ENCODE data around the gene CCBE1.

The CCBE1 gene

DNA sequence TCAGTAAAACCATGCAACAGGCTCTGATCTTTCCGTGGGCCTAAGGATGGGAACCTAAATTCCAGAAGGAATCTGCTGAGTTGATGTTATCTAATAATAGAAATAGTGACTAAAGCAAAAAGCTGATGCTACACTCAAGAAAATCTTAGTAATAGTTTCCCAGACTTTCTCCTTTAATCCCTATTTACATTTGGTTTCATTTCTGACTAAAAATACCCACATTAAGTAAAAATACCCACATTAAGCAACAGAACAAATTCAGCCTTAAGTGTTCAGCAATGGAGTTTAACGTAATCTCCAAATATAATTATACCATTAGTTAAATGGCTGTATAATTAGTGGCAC, 50.3 kb downstream of the CCBE1 start:
- Histone ChIP-seq H3K9me3 (ENCODE audit: control insufficient read depth in 5 of 5, low read length in 5 of 5) (no peaks in the 10 kb centered on the region), H3K4me3 (ENCODE audit: low read depth in 1 of 5, low read length in 5 of 5) (no peak overlapping the region), H3K27ac (ENCODE audit: low read depth, low read length) (no peak overlapping the region), H3K27me3 (ENCODE audit: control insufficient read depth in 5 of 5, insufficient read depth in 4 of 5, low read length in 5 of 5) (no peaks in the 10 kb centered on the region), H3K9ac (ENCODE audit: low read length in 5 of 5) (no peak overlapping the region), H3K4me1 (ENCODE audit: control insufficient read depth in 5 of 5, insufficient read depth in 5 of 5, low read length in 5 of 5) (peaks cover 0 to 7% (median 2%) of the 10 kb centered on the region in 5 donors), H3K36me3 (ENCODE audit: control insufficient read depth in 5 of 5, insufficient read depth in 5 of 5, low read length in 5 of 5) (no peaks in the 10 kb centered on the region)

DNA sequence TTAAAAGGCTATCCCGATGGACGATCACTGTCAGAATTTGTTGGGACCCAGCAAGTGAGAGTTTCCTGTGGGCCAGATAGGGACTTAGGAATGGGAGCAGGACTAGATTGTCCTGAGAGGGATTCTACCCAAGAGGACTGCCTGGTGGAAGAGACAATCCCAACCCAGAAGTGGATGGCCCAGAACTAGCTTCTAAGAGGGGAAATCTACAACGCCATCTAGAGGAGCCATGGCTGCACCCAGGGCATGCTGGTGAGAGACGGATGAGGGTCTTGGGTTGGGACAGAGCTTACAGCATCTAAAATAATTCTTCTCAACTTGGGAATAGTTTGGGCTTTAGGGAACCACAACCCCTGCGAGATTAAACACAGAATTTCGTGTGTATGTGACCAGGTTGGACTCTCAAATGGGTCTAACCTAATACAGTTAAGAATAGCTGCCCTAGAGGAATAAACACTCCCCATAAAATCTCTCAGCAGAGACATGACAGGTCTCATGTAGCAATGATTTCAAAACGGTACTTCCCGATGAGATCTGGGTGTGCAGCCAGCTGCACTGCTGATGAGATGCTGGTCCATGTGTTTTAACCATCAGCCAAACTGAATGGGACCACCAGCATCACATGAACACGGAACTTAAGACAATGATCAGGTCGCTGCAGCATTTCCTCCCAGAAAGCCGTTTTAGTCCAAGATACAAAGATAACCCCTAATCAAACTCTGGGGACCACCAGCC, 50.8 kb downstream of the CCBE1 start:
- no peak overlapping the region for H3K4me3 ChIP-seq (ENCODE audit: low read depth in 1 of 5, low read length in 5 of 5)
- no peaks in the 10 kb centered on the region for H3K27me3 ChIP-seq (ENCODE audit: control insufficient read depth in 5 of 5, insufficient read depth in 4 of 5, low read length in 5 of 5)
- H3K9me3 ChIP-seq (ENCODE audit: control insufficient read depth in 5 of 5, low read length in 5 of 5): no peaks in the 10 kb centered on the region
- H3K9ac ChIP-seq (ENCODE audit: low read length in 5 of 5): no peak overlapping the region
- H3K4me1 ChIP-seq (ENCODE audit: control insufficient read depth in 5 of 5, insufficient read depth in 5 of 5, low read length in 5 of 5): peaks cover 0 to 7% (median 2%) of the 10 kb centered on the region in 5 donors
- no peaks in the 10 kb centered on the region for H3K36me3 ChIP-seq (ENCODE audit: control insufficient read depth in 5 of 5, insufficient read depth in 5 of 5, low read length in 5 of 5)
- H3K27ac ChIP-seq (ENCODE audit: low read depth, low read length): no peak overlapping the region

DNA sequence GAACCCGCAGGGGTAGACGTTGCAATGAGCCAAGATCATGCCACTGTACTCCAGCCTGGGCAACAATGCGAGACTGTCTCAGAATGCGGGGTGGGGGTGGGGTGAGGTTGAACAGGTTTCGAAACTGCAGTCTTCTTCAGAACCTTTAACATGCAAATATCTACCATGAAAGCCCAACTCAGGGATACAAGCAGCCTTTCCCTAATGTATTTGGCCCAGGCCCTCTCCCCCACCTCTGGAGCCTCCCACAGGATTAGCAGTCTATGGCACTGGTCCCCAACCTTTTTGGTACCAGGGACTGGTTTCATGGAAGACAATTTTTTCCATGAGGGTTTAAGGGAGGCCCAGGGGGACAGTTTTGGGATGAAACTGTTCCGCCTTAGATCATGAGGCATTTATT, 53.5 kb downstream of the CCBE1 start:
- no peaks in the 10 kb centered on the region for H3K36me3 ChIP-seq (ENCODE audit: control insufficient read depth in 5 of 5, insufficient read depth in 5 of 5, low read length in 5 of 5)
- H3K4me3 ChIP-seq (ENCODE audit: low read depth in 1 of 5, low read length in 5 of 5): no peak overlapping the region
- peaks cover 0 to 7% (median 0%) of the 10 kb centered on the region in 5 donors for H3K4me1 ChIP-seq (ENCODE audit: control insufficient read depth in 5 of 5, insufficient read depth in 5 of 5, low read length in 5 of 5)
- H3K9me3 ChIP-seq (ENCODE audit: control insufficient read depth in 5 of 5, low read length in 5 of 5): no peaks in the 10 kb centered on the region
- H3K27ac ChIP-seq (ENCODE audit: low read depth, low read length): no peak overlapping the region
- H3K27me3 ChIP-seq (ENCODE audit: control insufficient read depth in 5 of 5, insufficient read depth in 4 of 5, low read length in 5 of 5): no peaks in the 10 kb centered on the region
- no peak overlapping the region for H3K9ac ChIP-seq (ENCODE audit: low read length in 5 of 5)

DNA sequence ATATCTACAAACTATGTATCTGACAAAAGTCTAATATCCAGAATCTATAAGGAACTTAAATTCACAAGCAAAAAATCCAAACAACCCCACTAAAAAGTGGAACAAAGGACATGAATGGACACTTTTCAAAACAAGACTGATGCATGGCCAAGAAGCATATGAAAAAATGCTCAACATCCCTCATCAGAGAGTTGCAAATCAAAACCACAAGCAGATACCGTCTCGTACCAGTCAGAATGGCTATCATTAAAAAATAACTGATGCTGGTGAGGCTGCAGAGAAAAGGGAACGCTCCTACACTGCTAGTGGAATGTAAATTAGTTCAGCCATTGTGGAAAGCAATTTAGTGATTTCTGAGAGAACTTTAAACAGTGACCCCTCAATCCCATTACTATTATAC, 56.5 kb downstream of the CCBE1 start:
- Histone ChIP-seq H3K27me3 (ENCODE audit: control insufficient read depth in 5 of 5, insufficient read depth in 4 of 5, low read length in 5 of 5) (no peaks in the 10 kb centered on the region), H3K4me1 (ENCODE audit: control insufficient read depth in 5 of 5, insufficient read depth in 5 of 5, low read length in 5 of 5) (no peaks in the 10 kb centered on the region), H3K9me3 (ENCODE audit: control insufficient read depth in 5 of 5, low read length in 5 of 5) (no peaks in the 10 kb centered on the region), H3K9ac (ENCODE audit: low read length in 5 of 5) (no peak overlapping the region), H3K4me3 (ENCODE audit: low read depth in 1 of 5, low read length in 5 of 5) (no peak overlapping the region), H3K36me3 (ENCODE audit: control insufficient read depth in 5 of 5, insufficient read depth in 5 of 5, low read length in 5 of 5) (no peaks in the 10 kb centered on the region), H3K27ac (ENCODE audit: low read depth, low read length) (no peak overlapping the region)

DNA sequence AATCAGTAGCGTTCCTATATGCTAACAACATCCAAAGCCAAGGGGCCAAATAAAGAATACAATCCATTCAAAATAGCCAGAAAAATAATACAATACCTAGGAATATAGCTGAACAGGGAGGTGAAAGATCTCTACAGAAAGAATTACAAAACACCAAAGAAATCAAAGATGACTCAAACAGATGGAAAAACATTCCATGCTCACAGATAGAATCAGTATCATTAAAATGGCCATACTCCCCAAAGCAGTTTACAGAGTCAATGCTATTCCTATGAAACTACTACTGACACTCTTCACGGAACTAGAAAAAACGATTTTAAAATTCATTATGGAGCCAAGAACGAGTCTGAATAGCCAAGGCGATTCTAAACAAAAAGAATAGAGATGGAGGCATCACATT, 57.4 kb downstream of the CCBE1 start:
- H3K9ac ChIP-seq (ENCODE audit: low read length in 5 of 5): no peak overlapping the region
- no peaks in the 10 kb centered on the region for H3K36me3 ChIP-seq (ENCODE audit: control insufficient read depth in 5 of 5, insufficient read depth in 5 of 5, low read length in 5 of 5)
- no peak overlapping the region for H3K4me3 ChIP-seq (ENCODE audit: low read depth in 1 of 5, low read length in 5 of 5)
- no peaks in the 10 kb centered on the region for H3K4me1 ChIP-seq (ENCODE audit: control insufficient read depth in 5 of 5, insufficient read depth in 5 of 5, low read length in 5 of 5)
- no peaks in the 10 kb centered on the region for H3K9me3 ChIP-seq (ENCODE audit: control insufficient read depth in 5 of 5, low read length in 5 of 5)
- no peaks in the 10 kb centered on the region for H3K27me3 ChIP-seq (ENCODE audit: control insufficient read depth in 5 of 5, insufficient read depth in 4 of 5, low read length in 5 of 5)
- H3K27ac ChIP-seq (ENCODE audit: low read depth, low read length): no peak overlapping the region

DNA sequence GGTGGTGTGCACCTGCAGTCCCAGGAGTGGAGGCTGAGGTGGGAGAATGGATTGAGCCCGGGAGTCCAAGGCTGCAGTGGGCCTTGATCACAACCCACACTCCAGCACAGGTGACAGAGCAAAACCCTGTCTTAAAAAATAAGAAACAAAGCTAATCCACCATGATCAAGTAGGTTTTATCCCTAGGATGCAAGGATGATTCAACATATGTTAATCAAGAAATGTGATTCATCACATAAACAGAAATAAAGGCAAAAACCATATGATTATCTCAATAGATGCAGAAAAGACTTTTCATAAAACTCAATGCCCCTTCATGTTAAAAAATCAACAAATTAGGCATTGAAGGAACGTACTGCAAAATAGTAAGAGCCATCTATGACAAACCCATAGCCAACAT, 58.1 kb downstream of the CCBE1 start:
- H3K27ac ChIP-seq (ENCODE audit: low read depth, low read length): no peak overlapping the region
- no peaks in the 10 kb centered on the region for H3K27me3 ChIP-seq (ENCODE audit: control insufficient read depth in 5 of 5, insufficient read depth in 4 of 5, low read length in 5 of 5)
- H3K4me3 ChIP-seq (ENCODE audit: low read depth in 1 of 5, low read length in 5 of 5): no peak overlapping the region
- no peaks in the 10 kb centered on the region for H3K9me3 ChIP-seq (ENCODE audit: control insufficient read depth in 5 of 5, low read length in 5 of 5)
- no peaks in the 10 kb centered on the region for H3K36me3 ChIP-seq (ENCODE audit: control insufficient read depth in 5 of 5, insufficient read depth in 5 of 5, low read length in 5 of 5)
- H3K4me1 ChIP-seq (ENCODE audit: control insufficient read depth in 5 of 5, insufficient read depth in 5 of 5, low read length in 5 of 5): no peaks in the 10 kb centered on the region
- no peak overlapping the region for H3K9ac ChIP-seq (ENCODE audit: low read length in 5 of 5)

DNA sequence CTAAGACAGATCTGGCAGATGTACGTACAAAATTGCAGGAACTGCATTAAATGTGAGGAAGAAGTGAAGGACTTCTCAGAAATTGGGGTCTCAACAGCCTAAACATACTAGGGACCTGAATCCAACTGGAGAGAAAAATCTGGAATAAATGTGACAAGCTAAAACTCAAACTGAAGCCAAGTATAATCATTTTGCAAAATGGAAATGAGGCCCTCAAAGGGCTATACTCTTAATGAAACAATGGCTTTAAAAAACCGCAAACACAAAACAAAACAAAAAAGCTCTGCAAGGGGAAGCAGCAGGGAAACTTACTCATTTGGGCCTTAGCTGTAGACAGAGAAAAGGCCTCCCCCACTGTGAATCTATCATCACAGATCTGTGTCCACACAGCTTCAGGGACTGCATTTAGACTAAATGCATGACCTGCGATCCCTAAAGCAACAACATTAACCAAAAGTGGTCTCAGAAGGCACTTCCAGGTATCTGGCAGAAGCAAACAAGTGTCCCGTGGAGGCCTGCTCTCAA, 63.2 kb downstream of the CCBE1 start:
- Histone ChIP-seq H3K36me3 (ENCODE audit: control insufficient read depth in 5 of 5, insufficient read depth in 5 of 5, low read length in 5 of 5) (no peaks in the 10 kb centered on the region), H3K27ac (ENCODE audit: low read depth, low read length) (no peak overlapping the region), H3K9ac (ENCODE audit: low read length in 5 of 5) (no peak overlapping the region)

DNA sequence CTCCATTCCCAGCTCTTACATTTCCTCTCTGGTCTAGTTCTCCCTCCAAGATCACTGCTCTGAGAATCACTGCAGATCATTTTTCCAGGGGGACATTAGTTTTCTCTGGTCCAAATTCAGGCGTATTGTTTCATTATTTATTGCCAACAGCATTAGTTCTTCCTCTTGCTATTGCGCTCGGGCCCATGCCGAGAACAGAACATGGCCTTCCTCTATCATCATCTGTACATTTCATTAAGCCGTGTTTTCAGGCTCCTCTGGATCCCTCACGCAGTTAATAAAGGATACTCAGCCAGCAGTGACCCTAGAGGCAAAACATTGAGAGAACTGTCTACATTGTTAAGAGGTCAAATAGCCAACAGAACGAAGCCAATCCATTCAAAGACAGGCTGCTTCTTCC, 63.9 kb downstream of the CCBE1 start:
- Histone ChIP-seq H3K27me3 (ENCODE audit: control insufficient read depth in 5 of 5, insufficient read depth in 4 of 5, low read length in 5 of 5) (no peaks in the 10 kb centered on the region), H3K27ac (ENCODE audit: low read depth, low read length) (no peak overlapping the region), H3K9me3 (ENCODE audit: control insufficient read depth in 5 of 5, low read length in 5 of 5) (peaks cover 0 to 7% (median 6%) of the 10 kb centered on the region in 5 donors), H3K9ac (ENCODE audit: low read length in 5 of 5) (no peak overlapping the region), H3K4me1 (ENCODE audit: control insufficient read depth in 5 of 5, insufficient read depth in 5 of 5, low read length in 5 of 5) (peaks cover 0 to 13% (median 11%) of the 10 kb centered on the region in 5 donors), H3K4me3 (ENCODE audit: low read depth in 1 of 5, low read length in 5 of 5) (no peak overlapping the region), H3K36me3 (ENCODE audit: control insufficient read depth in 5 of 5, insufficient read depth in 5 of 5, low read length in 5 of 5) (no peaks in the 10 kb centered on the region)

More for the DNA sequence above, 63.2 kb downstream of the CCBE1 start:
- Histone ChIP-seq H3K4me3 (ENCODE audit: low read depth in 1 of 5, low read length in 5 of 5) (no peak overlapping the region), H3K27me3 (ENCODE audit: control insufficient read depth in 5 of 5, insufficient read depth in 4 of 5, low read length in 5 of 5) (no peaks in the 10 kb centered on the region), H3K4me1 (ENCODE audit: control insufficient read depth in 5 of 5, insufficient read depth in 5 of 5, low read length in 5 of 5) (peaks cover 0 to 11% (median 10%) of the 10 kb centered on the region in 5 donors), H3K9me3 (ENCODE audit: control insufficient read depth in 5 of 5, low read length in 5 of 5) (peaks cover 0 to 7% (median 6%) of the 10 kb centered on the region in 5 donors)

DNA sequence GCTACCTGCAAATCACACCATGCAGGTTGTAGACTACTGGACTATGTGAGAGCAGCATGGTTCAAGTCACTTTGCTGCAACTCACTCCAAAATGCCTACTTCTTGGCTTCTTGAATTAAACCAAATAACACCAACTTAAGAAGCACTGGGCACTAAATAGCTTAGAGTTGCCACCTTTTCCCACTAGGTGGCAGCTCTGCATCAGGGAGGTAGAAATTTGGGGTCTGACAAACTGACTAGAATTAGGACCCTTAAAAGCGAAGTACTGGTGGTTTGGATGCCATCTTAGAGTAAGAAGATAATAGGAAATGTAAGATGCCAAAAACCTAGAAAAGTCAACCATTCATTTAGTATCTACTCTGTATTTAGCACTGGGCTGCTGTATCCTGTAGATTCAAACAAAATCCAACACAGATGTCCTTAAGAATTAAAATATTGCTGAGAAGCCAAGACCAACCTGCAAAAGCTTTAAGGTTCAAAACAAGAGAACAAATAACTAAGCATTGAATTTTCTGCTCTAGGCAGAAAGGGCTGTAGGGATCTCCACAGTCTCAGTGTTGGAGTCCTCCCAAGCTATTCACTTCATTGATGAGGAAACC, 65.5 kb downstream of the CCBE1 start:
- Histone ChIP-seq H3K4me3 (ENCODE audit: low read depth in 1 of 5, low read length in 5 of 5) (no peak overlapping the region), H3K9me3 (ENCODE audit: control insufficient read depth in 5 of 5, low read length in 5 of 5) (peaks cover 0 to 7% (median 6%) of the 10 kb centered on the region in 5 donors), H3K4me1 (ENCODE audit: control insufficient read depth in 5 of 5, insufficient read depth in 5 of 5, low read length in 5 of 5) (peaks cover 0 to 13% (median 11%) of the 10 kb centered on the region in 5 donors), H3K9ac (ENCODE audit: low read length in 5 of 5) (no peak overlapping the region), H3K27ac (ENCODE audit: low read depth, low read length) (no peak overlapping the region), H3K27me3 (ENCODE audit: control insufficient read depth in 5 of 5, insufficient read depth in 4 of 5, low read length in 5 of 5) (no peaks in the 10 kb centered on the region), H3K36me3 (ENCODE audit: control insufficient read depth in 5 of 5, insufficient read depth in 5 of 5, low read length in 5 of 5) (no peaks in the 10 kb centered on the region)

DNA sequence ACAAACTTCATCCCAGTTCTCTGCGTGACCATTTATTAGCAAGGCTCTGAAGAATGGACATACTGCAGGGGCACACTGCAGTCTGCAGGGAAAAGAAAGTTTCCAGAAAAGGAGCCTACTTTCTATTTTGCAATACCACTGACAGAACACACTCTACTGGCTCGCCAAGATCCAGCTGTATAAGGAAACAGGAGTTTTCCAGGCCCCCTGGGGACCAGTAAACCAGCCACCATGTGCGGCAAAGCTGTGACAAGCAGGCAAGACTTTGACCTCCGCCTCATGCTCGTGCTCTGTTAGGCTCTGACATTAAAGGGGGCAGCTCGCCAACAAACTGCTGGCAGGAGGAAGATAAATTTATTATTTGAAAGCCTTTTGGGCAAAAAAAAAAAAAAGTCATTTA, 67.3 kb downstream of the CCBE1 start:
- peaks cover 0 to 13% (median 11%) of the 10 kb centered on the region in 5 donors for H3K4me1 ChIP-seq (ENCODE audit: control insufficient read depth in 5 of 5, insufficient read depth in 5 of 5, low read length in 5 of 5)
- H3K27ac ChIP-seq (ENCODE audit: low read depth, low read length): no peak overlapping the region

More for the DNA sequence above, 67.3 kb downstream of the CCBE1 start:
- Histone ChIP-seq H3K9ac (ENCODE audit: low read length in 5 of 5) (no peak overlapping the region), H3K4me3 (ENCODE audit: low read depth in 1 of 5, low read length in 5 of 5) (peak overlapping the region in 1 of 5 donors; percentile 17), H3K9me3 (ENCODE audit: control insufficient read depth in 5 of 5, low read length in 5 of 5) (peaks cover 0 to 7% (median 6%) of the 10 kb centered on the region in 5 donors), H3K27me3 (ENCODE audit: control insufficient read depth in 5 of 5, insufficient read depth in 4 of 5, low read length in 5 of 5) (no peaks in the 10 kb centered on the region), H3K36me3 (ENCODE audit: control insufficient read depth in 5 of 5, insufficient read depth in 5 of 5, low read length in 5 of 5) (no peaks in the 10 kb centered on the region)
